K562 (cell line): ENCODE data around the gene NFIC. TPM values are rescaled to one million over a fixed set of nuclear protein-coding genes. Genes with fewer than 3 reads are reported as not detected.

Experiments used
- BRF2 ChIP-seq: IDR thresholded peaks from 3 replicates; pipeline ENCODE4 v1.6.1; 2011; ENCODE audit warnings: borderline replicate concordance, mild to moderate bottlenecking; ENCODE audit not compliant: insufficient read length, insufficient read depth
- E2F6 ChIP-seq, 2 experiments: IDR thresholded peaks; 2 replicates each; pipeline ENCODE4 v1.6.1; 2011; ENCODE audit warnings: borderline replicate concordance in 1 of 2, control low read depth in 1 of 2, low read depth in 1 of 2, low read length in 1 of 2, mild to moderate bottlenecking in 1 of 2, mixed read lengths in 1 of 2, moderate library complexity in 1 of 2; ENCODE audit not compliant: insufficient read depth in 1 of 2, insufficient read length in 1 of 2, poor library complexity in 1 of 2, severe bottlenecking in 1 of 2; ENCODE audit errors: extremely low read depth in 1 of 2
- FOS ChIP-seq: IDR thresholded peaks from 3 replicates; pipeline ENCODE4 v1.6.1; 2011; ENCODE audit not compliant: insufficient read length; ENCODE audit errors: extremely low read depth
- HBP1 ChIP-seq: fragments of 450-650 bp; formaldehyde crosslinking; IDR thresholded peaks from 2 replicates; pipeline ENCODE4 v1.4.0; 2022; ENCODE audit warnings: missing genetic modification characterization
- HLTF ChIP-seq: fragments of 450-650 bp; IDR thresholded peaks from 2 replicates; pipeline ENCODE4 v1.6.1; 2016
- L3MBTL2 ChIP-seq: fragments of 450-650 bp; IDR thresholded peaks from 2 replicates; pipeline ENCODE4 v1.6.1; 2016; ENCODE audit warnings: mild to moderate bottlenecking, moderate library complexity
- LCOR ChIP-seq: sonication (generic); formaldehyde crosslinking; IDR thresholded peaks from 2 replicates; pipeline ENCODE4 v1.8.0; 2022; ENCODE audit warnings: mild to moderate bottlenecking, missing genetic modification reagents
- MCM3 ChIP-seq: fragments of 450-650 bp; IDR thresholded peaks from 2 replicates; pipeline ENCODE4 v1.6.1; 2016
- MITF ChIP-seq: IDR thresholded peaks from 2 replicates; pipeline ENCODE4 v1.6.1; 2014; ENCODE audit warnings: antibody characterized with exemption
- NONO ChIP-seq, 2 experiments: fragments of 200-400 bp in 1 of 2; fragments of 450-650 bp in 1 of 2; formaldehyde crosslinking in 1 of 2; IDR thresholded peaks; 2 replicates each; pipeline ENCODE4 v1.6.1; 2017; ENCODE audit warnings: low read depth in 2 of 2, mild to moderate bottlenecking in 2 of 2, moderate library complexity in 2 of 2, low read length in 1 of 2
- NRF1 ChIP-seq, 2 experiments: fragments of 450-650 bp; IDR thresholded peaks in 1 of 2; conservative IDR thresholded peaks in 1 of 2; 2 replicates each; pipeline ENCODE4 v1.6.1; 2014; ENCODE audit warnings: mild to moderate bottlenecking in 2 of 2
- RBM14 ChIP-seq: fragments of 200-400 bp; formaldehyde crosslinking; IDR thresholded peaks from 2 replicates; pipeline ENCODE4 v1.6.1; 2018; ENCODE audit warnings: low read depth, mild to moderate bottlenecking, low read length, moderate library complexity, borderline replicate concordance; ENCODE audit not compliant: insufficient read depth
- RFX5 ChIP-seq: IDR thresholded peaks from 2 replicates; pipeline ENCODE4 v1.6.1; 2011; ENCODE audit warnings: low read depth, mild to moderate bottlenecking, improper control_type of control experiment, low read length
- THRB ChIP-seq: fragments of 450-650 bp; formaldehyde crosslinking; conservative IDR thresholded peaks from 2 replicates; pipeline ENCODE4 v1.4.0; 2022; ENCODE audit warnings: mild to moderate bottlenecking, missing genetic modification characterization
- USF2 ChIP-seq: sonication (generic); formaldehyde crosslinking; IDR thresholded peaks from 2 replicates; pipeline ENCODE4 v1.5.0; 2020; ENCODE audit warnings: missing genetic modification reagents
- ZBED1 ChIP-seq: IDR thresholded peaks from 2 replicates; pipeline ENCODE4 v1.6.1; 2014
- ZNF165 ChIP-seq: fragments of 250-450 bp; sonication (Bioruptor Pico); IDR thresholded peaks from 2 replicates; pipeline ENCODE4 v1.4.0; 2020; ENCODE audit warnings: borderline replicate concordance
- ZNF263 ChIP-seq: sonication (generic); formaldehyde crosslinking; IDR thresholded peaks from 2 replicates; pipeline ENCODE4 v1.8.0; 2022; ENCODE audit warnings: mild to moderate bottlenecking, missing genetic modification reagents, borderline replicate concordance
- polyA plus RNA-seq, 8 experiments: library from polyadenylated mRNA; depleted of rRNA in 4 of 8; stranded (reverse) in 5 of 8; unstranded in 3 of 8; fragments of >200 nt; fragmentation: Nextera tagmentation in 2 of 8; fragmentation: Illumina TruSeq in 1 of 8; extraction: Ambion mirVana in 2 of 8; extraction: Trizol in 1 of 8; gene quantifications; 2 replicates each; pipeline versions ENCODE4 v1.2.1 to v1.2.3, GENCODE V29; 2011 to 2014; ENCODE audit warnings: inconsistent platforms in 1 of 8, missing spikeins in 1 of 8
- total RNA-seq, 7 experiments: library from RNA; depleted of rRNA in 6 of 7; stranded (reverse); fragments of >200 nt in 6 of 7; fragmentation: Illumina TruSeq in 2 of 7; extraction: Trizol in 2 of 7; gene quantifications; 2 replicates each; pipeline versions ENCODE4 v1.2.1 to v1.2.3, GENCODE V29; 2011 to 2021; ENCODE audit warnings: low replicate concordance in 1 of 7

The NFIC gene
- total and polyA plus RNA-seq, 9 of the 15 experiments (the other 6 are each of a cell fraction or from before 2014, with no cell fraction given) = 0.71 to 62.1 (median 6.9) TPM

- peak in 1 of 2 experiments; percentile 62 for TF ChIP-seq E2F6 (IDR thresholded peaks at IDR 0.05; ENCODE audit: borderline replicate concordance in 1 of 2, extremely low read depth in 1 of 2, insufficient read depth in 1 of 2, insufficient read length in 1 of 2, low read depth in 1 of 2, low read length in 1 of 2, poor library complexity in 1 of 2, severe bottlenecking in 1 of 2)
- no peak for TF ChIP-seq ZNF165 (CRISPR knock-in tag)
- TF ChIP-seq MITF = no peak
- TF ChIP-seq BRF2 = no peak
- TF ChIP-seq RBM14 = no peak
- peak; percentile 98 for TF ChIP-seq ZNF263
- TF ChIP-seq L3MBTL2 = peak; percentile 37; the same call in 1 of the 2 replicates
- no peak for TF ChIP-seq MCM3
- TF ChIP-seq ZBED1 = no peak
- TF ChIP-seq NONO (IDR thresholded peaks at IDR 0.05; ENCODE audit: low read depth in 2 of 2, low read length in 1 of 2) = no peak
- no peak for TF ChIP-seq RFX5
- TF ChIP-seq THRB = peak; percentile 96
- peak; percentile 79 to 81; a peak in 3 of 4 replicates for TF ChIP-seq NRF1 (conservative IDR thresholded peaks at IDR 0.05 in 1 of 2, IDR thresholded peaks at IDR 0.05 in 1 of 2)
- no peak for TF ChIP-seq FOS
- TF ChIP-seq HBP1 (CRISPR knock-in tag) = peak; percentile 78; the same call in 1 of the 2 replicates
- TF ChIP-seq USF2 (CRISPR knock-in tag) = no peak
- 0 out of 2 replicates have a peak, but pooled peaks have one; percentile 62 for TF ChIP-seq HLTF
- TF ChIP-seq LCOR = no peak
Measured at GRCh38 chr19:3365836-3366752, at the start of gene NFIC (continued).
